Upper lobe of left lung (tissue), 4 donors: Measurements from ENCODE around the gene SFMBT2.

Experiments
- EP300 ChIP-seq, 4 donors: sonication (generic); formaldehyde crosslinking; IDR thresholded peaks; one replicate each; pipeline ENCODE4 v1.5.1; 2017; ENCODE audit warnings: antibody characterized with exemption in 4 of 4, control low read depth in 2 of 4
- POLR2A ChIP-seq, 4 donors: fragments of 450-650 bp; IDR thresholded peaks; one replicate each; pipeline ENCODE4 v1.5.1; 2016 to 2017; ENCODE audit warnings: antibody characterized with exemption in 4 of 4, mild to moderate bottlenecking in 2 of 4
- POLR2AphosphoS5 ChIP-seq, 2 donors: sonication (generic); formaldehyde crosslinking; IDR thresholded peaks; one replicate each; pipeline ENCODE4 v1.5.1; 2017; ENCODE audit warnings: antibody characterized with exemption in 2 of 2
- TF ChIP-seq, protein P1 (sequence below), 6 experiments: fragments of 450-650 bp in 4 of 6; fragments of 200-600 bp in 2 of 6; sonication (generic) in 2 of 6; IDR thresholded peaks; one replicate each; pipeline ENCODE4 v1.5.1; 2016 to 2019; ENCODE audit warnings: antibody characterized with exemption in 6 of 6

DNA sequence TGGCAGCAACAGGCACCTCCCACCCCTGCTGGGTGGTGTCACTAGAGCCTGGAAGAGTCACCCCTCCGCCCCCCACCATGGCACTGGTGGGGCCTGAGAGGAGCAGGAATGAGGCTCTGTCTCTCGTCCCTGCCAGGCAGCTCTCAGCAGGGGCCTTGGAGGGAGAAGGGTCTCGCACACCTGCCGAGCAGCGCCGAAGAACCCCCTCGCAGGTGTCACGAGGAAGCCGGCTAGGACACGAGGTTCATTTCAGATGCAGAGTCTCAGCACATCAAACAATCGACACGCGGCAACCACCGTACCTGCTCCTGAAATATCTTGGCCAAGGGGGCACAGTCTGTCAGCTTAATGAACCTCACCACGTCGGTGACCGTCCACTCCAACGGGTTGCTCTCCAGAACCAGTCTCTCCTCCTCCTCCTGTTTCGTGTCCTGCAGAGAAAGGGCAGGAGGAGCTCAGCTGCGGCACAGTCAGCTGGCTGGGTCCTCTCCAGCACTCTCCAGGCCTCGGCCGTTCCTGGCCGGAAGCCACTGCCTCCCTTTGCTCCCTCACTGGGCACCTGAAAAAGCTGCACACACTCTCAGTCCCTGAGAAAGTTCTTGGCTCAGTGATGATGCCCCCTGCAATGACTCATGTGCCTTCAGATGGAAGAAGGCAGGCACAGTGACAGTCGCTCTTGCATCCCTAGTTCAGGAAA is 240.1 kb downstream of the SFMBT2 start:
- TF ChIP-seq, protein P1, sequence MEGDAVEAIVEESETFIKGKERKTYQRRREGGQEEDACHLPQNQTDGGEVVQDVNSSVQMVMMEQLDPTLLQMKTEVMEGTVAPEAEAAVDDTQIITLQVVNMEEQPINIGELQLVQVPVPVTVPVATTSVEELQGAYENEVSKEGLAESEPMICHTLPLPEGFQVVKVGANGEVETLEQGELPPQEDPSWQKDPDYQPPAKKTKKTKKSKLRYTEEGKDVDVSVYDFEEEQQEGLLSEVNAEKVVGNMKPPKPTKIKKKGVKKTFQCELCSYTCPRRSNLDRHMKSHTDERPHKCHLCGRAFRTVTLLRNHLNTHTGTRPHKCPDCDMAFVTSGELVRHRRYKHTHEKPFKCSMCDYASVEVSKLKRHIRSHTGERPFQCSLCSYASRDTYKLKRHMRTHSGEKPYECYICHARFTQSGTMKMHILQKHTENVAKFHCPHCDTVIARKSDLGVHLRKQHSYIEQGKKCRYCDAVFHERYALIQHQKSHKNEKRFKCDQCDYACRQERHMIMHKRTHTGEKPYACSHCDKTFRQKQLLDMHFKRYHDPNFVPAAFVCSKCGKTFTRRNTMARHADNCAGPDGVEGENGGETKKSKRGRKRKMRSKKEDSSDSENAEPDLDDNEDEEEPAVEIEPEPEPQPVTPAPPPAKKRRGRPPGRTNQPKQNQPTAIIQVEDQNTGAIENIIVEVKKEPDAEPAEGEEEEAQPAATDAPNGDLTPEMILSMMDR (IDR thresholded peaks at IDR 0.05): no peak
- TF ChIP-seq POLR2A (IDR thresholded peaks at IDR 0.05) (no peak), POLR2AphosphoS5 (IDR thresholded peaks at IDR 0.05) (no peak), EP300 (IDR thresholded peaks at IDR 0.05) (no peak)
